C1 segment of cervical spinal cord (tissue), 14 donors: ENCODE measurements around the gene CSTF3.
"Not testable (repeated sequence)": the region's sequence is repeated elsewhere in the genome, so short reads cannot be mapped to it uniquely, and the experiment has no call there.

Experiments used
- DNase-seq, 14 donors: peaks; one replicate each; lab custom pipeline; 2025; lab: John Stamatoyannopoulos, UW

Gene CSTF3

DNA sequence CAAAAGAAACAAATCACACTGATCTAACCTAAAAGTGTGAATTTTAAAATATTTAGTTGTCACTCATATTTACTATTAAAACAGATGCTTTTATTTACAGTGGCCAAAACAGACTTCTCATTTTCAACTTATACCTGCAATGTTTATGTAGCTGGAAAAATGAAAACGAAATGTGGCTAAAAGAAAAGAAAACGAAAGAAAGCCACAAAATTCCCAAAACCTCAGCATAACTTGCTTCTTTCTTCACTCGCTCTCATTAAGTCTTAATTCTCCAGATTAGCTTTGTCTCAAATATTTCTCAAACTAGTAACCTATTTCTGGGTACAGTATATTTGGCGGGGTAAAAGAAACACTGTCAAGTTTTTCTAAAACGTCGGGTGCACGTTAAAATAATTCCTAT, 693 bp downstream of the CSTF3 start:
- no peak for DNase-seq

DNA sequence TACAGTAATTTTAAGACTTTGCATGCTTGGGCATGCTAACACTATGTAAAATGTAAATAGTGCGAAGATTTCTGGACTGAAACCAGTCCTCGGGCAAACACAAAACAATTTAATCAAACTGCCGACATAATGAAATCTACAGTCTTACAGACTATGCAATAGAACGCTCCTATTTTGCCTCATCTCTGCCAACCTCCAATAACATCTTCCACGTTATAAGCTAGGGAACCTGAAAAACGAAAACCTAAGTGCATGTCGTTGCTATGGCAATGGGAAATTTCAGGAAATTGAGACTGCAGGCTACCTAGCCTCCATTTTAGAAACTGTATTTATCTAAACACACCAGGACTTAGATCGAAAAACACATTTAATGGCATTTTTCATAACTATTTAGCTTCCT, 1.1 kb downstream of the CSTF3 start:
- no peak for DNase-seq

DNA sequence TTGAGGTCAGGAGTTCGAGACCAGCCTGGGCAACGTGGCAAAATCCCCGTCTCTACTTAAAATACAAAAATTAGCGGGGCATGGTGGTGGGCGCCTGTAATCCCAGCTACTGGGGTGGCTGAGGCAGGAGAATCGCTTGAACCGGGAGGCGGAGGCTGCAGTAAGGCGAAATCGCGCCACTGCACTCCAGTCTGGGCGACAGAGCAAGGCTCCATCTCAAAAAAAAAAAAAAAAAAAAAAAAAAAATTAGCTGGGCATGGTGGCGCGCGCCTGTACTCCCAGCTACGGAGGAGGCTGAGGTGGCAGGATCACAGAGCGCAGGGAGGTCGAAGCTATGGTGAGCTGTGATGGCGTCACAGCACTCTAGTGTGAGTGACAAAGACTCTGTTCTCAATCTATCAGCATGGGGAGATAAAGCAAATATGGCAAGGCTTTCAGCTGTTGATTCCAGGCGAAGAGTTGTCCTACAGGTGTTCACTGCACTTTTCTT, 1.9 kb downstream of the CSTF3 start:
- DNase-seq: not testable (repeated sequence)

DNA sequence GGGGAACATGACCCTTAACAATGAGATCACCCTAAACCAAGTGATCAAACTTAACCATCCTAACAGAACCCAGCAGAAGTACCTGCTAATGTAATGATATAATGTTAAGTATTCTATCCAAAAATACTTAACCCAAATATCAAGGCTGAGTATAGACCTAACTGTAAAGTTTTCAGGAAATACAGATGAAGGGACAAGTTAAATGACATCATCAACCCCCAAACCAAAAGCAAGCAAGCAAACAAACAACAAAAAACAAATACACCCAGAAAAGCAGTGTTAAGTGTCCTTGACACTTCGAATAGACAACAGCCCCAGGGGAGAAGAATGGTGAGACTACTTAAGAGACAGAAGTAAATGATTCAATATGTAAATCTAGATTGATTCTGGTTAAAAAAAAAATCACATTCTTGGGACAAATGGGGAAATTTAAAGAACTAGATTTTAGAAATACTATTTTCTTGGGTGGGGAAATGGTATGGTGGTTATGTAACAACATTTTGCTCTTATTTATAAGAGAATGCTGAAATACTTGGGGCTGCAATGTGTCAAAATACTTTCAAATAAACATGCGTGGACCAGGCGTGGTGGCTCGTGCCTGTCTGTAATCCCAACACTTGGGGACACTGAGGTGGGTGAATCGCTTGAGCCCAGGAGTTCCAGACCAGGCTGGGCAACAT, 2.5 kb downstream of the CSTF3 start:
- no peak for DNase-seq

DNA sequence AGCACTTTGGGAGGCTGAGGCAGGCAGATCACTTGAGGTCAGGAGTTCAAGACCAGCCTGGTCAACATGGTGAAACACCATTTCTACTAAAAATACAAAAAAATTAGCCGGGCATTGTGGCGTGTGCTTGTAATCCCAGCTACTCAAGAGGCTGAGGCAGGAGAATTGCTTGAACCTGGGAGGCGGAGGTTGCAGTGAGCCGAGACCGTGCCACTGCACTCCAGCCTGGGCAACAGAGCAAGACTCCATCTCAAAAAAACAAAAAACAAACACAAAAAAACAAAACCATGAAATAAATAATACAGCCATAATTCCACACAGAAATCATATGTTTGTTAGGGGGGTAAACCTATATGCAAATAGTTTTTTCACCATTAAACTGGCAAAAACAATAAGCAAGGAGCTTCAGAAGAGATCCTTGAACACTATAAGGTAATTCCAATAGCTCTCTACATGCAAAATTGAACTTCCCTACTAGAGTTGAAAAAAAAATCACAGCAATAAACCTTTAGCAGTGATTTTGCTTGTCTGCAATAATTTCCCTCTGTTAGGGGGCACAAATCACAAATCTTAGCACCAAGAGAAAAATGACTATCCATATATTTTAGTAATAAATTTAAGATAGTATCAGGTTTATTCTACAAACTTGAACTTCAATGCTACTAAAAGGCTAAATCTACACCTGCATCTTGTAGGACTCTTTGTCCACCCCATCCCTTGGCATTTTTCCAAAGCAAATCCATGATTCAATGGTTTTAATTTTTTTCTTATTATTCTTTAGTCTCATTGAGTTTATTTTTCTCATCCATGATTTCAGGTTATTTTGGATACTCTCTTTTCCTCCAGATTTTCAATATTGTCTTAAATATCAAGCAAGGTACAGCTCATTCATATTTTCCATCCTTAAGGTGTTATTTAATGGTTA, 3.9 kb downstream of the CSTF3 start:
- no peak for DNase-seq

DNA sequence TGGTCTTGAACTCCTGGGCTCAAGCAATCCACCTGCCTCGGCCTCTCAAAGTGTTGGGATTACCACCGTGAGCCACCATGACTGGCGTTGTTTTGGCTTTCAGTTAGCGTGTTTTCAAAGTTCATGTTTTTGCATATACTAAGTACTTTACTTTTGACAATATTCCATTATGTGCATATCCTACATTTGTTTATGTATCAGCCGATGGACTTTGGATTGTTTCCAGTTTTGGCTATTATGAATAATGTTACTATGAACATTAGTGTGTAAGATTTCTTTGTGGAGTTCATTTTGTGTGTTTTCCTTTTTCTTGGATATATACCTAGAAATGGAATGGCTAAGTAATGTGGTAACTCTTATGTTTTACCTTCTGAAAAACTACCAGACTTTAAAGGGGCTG, 9.9 kb downstream of the CSTF3 start:
- DNase-seq: no peak

DNA sequence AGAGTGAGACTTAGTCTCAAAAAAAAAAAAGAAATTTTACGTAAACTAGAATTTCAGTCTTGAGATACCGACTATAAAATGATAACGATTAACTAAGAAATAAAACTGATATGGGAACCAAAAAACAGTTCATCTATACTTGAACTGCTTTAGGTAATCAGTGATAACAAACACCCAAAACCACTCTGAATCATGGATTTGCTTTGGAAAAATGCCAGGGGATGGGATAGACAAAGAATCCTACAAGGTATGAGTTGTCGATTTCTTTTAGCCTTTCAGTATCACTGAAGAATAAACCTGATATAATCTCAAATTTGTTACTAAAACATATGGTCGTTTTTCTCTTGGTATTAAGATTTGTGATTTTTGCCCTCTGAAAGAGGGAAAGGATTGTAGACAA, 13.7 kb downstream of the CSTF3 start:
- DNase-seq: no peak

DNA sequence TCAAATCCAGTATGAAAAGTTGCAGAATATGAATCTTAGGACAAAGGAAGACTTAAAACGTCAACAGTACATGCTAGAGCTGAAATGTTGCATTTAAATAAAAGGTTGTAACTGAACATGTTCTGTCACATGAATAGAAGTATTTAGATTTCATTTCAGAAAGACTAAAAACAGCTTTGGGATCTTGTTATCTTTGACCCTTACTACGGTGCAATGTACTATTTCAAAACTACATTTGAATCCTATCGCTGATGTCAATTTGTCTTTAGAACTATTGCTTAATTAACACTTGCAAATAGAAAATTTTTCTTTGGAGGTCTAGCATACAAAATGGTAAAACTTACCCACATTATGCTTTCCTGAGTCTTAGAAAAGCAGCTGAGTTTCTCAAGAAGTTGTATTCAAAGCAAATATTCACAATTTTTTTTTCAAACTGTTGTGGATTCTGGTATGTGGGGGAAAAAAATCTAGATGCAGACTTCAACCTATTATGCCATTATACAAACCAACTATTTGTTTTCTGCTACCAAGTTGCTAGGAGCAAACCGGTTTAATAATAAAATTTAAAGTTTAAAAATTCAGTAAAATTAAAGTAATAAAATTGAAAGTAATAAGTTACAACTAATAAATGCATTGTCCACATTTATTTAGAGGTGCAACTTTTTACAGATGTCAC, 25.4 kb downstream of the CSTF3 start:
- DNase-seq: no peak

DNA sequence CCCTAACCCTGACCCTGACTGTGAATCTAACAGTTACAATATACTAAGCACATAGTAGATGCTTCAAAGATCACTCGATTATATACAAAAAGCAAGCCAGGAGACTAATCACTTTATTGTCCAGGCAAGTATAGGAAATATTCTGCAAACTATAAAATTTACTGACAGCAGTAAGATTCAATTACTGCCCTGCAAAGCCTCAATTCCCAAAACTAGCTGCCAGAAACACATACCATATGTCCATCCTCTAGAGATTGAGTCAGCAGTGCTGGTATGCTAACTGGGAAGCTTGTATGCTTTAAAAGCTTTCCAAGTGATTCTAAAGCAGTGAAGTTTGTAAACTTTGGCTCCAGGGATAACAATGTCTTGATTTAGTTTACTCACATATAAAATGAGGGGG, 26.1 kb downstream of the CSTF3 start:
- DNase-seq: no peak

DNA sequence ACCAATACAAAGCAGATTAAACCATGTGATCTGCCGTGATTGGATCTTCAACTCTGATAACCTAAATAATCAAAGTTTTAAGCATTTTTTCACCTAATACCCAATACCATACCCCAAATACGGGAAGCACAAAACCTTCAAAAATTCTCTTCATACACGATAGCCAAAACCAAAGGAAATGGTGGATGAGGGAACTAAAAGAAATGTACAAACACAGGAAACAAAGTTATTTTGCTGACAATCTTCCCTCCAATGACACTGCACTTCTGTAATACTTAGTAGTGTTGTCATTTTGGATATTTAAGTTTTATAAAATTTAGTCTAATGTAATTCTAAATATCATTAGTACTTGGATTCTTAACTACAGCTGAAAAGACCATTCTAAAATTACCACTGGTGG, 27.0 kb downstream of the CSTF3 start:
- DNase-seq: no peak

DNA sequence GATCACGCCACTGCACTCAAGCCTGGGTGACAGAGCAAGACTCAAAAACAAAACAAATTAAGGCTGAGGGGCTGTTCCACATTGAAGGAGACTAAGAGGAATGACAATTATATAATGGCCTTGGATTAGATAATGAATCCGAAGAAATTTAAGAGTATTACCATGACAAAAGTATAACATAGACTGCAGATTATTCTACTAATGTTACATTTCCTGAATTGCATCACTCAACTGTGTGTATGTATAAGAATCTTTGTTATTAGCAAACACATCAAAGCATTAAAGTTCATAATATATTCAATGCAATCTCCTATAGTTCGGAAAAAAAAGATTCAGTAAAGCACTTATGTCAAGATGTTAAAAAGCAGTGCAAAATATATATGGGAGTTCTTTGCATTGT, 27.5 kb downstream of the CSTF3 start:
- no peak for DNase-seq

DNA sequence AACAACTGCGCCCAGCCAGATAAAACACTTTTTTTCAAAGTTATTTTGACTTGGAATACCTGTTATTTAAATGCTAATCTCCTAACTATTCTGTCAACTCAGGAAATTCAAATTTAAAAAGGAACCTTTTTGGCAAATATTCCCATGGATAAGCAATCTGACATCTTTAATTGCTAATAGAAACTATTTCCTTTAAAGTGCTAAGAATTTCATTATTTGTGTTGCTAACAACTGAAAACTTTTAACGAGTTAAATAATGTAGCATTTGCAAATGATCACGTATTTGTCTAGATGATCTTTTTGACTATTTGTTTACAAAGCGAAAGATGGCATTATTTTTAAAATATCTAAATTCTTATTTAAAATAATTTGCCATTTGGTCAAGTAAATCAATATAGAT, 28.8 kb downstream of the CSTF3 start:
- DNase-seq: no peak

DNA sequence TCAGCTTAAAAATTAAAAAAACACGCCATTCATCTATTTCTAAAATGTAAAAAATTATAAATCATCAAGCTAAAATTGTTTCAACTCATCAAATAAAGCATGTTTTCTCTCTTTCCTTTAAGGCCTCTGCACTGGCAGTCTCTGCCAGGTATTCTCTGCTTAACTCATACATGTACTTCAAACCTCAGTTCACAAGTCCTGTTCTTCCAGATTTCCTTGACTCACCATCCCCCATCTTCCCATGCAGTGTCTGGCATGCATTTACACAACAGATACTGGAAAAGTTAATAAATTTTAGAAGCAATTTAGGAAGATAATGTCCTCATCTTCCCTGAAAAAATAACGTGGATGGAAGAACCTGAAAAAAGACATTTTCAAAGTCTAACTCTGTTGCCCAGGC, 32.5 kb downstream of the CSTF3 start:
- no peak for DNase-seq

DNA sequence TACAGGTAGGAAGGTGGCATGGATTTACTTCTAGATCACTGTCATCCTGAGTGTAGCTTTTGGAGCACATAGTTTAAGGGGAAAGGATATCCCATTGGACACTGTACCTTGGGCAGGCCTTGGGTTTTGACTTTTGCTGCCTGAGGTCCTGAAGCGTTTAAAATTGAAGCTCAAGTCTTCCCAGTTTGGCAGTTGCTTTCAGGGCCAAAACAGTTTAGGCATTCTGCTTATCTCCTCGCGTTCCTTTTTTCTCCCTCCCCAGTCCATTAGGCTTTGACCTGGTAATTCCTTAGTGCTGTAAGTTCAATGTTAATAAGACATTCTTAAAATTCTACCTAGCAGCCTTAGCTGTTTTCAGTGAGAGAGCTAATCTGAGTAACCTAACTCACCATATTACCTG, 35.7 kb downstream of the CSTF3 start:
- DNase-seq: no peak

DNA sequence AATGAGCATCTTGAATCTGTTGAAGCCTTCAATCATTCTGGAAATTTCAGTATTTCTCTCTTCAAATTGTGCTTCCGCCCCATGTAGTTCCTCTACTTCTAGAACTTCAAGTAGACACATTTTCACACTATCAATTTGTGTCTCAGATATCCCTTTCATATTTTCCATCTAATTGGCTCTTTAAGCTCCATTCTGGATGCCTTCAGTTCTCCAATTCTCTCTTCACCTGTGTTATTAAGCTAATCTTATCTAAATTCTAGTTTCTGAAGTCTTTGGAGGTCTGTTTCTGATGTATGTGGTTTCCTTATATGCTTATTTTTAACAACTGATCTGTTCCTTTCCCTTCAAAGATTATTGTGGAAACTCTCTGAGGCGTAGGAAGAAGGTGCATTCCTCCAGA, 36.3 kb downstream of the CSTF3 start:
- DNase-seq: no peak

DNA sequence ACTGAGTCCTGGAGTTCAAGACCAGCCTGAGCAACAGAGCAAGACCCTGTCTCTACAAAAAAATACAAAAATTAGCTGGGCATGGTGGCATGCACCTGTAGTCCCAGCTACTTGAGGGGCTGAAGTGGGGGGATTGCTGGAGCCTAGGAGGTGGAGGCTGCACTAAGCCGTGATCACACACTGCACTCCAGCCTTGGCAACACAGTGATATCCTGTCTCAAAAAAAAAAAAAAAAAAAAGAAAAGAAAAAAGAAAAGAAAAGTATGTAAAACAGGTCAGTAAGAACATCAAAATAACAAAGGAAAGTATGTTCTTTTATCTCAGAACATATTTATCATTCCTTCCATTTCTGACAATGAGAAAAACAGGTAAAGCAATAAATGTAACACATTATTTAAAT, 38.6 kb downstream of the CSTF3 start:
- DNase-seq: not testable (repeated sequence)

DNA sequence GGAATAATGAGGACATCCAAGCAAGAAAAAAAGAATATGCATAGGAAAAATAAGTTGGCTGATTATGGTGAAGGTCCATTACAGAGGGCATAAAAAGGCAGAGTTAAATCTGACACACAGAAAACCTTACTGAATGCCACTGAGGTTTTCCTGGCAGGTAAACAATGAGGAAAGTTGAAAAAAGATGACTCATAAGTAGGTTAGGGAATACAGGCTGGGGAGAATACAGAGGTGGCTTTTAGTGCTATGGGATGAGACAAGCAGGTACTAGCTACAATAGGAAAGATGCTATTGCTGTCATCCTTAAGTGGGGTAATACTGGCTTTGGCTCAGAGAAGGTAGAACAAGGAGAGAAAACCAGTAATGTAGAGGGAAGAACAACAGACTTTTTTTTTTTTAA, 44.7 kb downstream of the CSTF3 start:
- DNase-seq: no peak

DNA sequence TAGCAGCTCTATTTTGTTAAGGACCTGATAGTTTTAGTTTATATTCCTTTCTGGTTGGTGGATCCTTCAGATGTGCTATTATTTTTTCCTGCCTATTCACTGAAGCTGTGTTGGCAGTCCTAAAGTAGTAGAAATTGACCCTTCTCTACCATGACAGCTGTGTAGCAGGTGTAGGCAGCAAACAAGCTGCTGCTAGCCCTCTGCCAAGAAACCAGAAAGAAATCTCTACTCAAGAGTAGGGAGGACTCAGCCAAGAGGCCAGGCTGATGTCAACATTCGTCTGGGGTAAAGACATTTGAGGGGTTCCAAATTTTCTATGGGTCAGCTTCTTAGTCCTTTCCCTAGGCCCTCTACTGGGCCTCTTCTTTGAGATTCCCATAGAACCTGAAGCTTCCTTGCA, 51.2 kb downstream of the CSTF3 start:
- no peak for DNase-seq

DNA sequence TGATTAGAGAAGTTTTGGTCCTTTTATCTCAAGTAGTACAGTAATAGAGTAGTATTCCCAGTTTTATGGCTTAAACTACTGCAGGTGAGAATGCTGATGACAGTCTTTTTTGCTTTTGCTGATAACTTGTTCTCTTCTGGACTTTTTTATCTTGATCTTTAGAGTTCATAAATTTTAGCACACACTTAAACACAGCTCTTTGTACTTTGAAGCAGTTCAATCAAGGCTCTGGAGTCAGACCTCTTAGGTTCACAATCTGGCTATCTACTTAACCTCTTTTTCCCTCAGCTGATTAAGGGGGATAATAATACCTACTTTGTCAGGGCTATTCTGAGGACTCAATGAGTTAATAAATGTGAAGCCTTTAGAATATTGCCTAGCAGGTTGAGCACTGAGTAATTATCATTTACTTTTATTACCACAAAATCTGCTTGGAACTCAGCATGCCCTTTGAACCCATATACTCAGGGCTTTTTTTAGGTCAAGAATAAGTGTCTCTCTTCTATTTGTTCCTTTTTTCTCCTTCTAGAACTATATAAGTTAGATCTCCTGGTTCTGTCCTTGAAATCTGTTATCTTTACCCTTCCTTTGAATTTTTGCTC, 51.9 kb downstream of the CSTF3 start:
- DNase-seq: no peak

DNA sequence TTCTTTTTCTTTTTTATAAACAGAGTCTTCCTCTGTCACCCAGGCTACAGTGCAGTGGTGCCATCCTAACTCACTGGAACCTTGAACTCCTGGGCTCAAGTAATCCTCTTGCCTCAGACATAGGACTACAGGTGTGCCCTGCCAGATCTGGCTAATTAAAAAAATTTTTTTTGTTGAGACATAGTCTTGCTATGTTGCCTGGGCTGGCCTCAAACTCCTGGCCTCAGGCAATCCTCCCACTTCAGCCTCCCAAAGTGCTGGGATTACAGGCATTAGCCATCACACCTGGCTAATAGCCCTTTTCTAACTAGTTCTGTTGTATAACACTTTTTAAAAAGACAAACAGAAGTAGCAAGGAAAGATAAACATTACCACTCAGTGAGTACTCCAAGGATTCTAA, 57.4 kb downstream of the CSTF3 start:
- no peak for DNase-seq

DNA sequence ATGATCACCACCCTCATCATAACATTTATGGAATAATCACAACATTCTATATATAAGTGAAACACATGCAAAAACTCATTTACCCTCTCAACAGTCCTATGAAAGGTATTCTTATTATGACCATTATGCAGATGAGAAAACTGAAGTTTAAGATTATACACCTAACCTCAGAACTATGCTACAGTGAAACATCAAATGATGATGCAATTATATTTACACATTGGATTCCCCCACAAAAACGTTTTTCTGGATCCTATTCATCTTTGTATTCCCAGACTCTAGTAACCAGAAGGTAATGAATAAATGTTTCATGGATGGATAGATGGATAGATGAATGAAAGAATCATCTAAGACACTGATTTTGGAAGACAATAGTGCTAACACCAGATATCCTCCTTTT, 67.1 kb downstream of the CSTF3 start:
- DNase-seq: no peak

DNA sequence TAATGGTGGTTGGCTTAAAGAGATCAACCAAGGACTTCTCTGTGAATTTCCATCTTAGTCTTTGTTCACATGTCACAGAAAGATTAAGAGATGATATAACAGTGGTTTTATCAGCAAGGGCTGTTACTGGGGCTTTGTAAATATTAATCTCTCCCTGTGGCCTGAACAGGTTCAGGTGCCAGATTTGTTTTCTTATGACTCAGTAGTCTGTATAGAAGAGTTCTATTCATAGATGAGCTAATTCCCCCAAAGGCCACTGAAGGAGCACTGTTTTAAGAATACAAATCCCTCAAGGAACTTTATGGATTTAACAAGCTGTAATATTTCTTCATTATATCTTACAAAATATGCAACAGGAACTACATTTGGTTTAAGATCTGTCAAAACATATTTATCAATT, 71.5 kb downstream of the CSTF3 start:
- no peak for DNase-seq
